ENCODE measurements around the gene TMEM244.

DNA sequence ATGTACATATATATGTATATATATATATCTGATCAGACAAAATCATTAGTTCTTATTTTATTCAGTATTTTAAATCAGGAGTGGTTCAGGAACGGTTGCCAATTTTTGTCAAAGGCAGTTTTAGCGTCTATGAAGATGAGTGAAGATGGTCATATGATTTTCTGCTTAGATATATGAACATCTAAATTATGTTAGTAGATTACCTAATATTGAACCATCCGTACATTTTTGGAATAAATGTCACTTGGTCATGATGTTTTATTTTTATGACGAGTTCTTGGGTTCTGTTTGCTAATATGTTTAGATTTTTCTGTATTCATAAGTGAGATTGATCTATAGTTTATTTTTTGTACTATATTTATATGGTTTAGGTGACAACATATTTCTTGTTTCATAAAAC is 3.3 kb downstream of the TMEM244 start:
- no peak for TF ChIP-seq POLR2AphosphoS5 (IDR thresholded peaks at IDR 0.05; ENCODE audit: low read depth, low read length)
- no peak for TF ChIP-seq POLR2A (IDR thresholded peaks at IDR 0.05; ENCODE audit: low read depth, low read length)
